Neuronal stem cell (in vitro differentiated cells): ENCODE data around the gene YPEL3.

Experiments
- DNase-seq: peaks from one replicate; pipeline ENCODE4 v3.0.0-alpha.2; 2013; ENCODE audit warnings: low spot score
- H2AFZ ChIP-seq: one replicate; pipeline ENCODE4 v1.6.1; 2013; ENCODE audit warnings: mild to moderate bottlenecking, low read length, inconsistent platforms
- H2AK5ac ChIP-seq: 2 replicates; pipeline ENCODE4 v1.6.1; 2013; ENCODE audit warnings: low read depth, mild to moderate bottlenecking, inconsistent platforms, low read length, moderate library complexity, mixed read lengths
- H2BK120ac ChIP-seq: 2 replicates; pipeline ENCODE4 v1.6.1; 2013; ENCODE audit warnings: low read depth, mild to moderate bottlenecking, inconsistent platforms, low read length, moderate library complexity, mixed read lengths
- H2BK12ac ChIP-seq: one replicate; pipeline ENCODE4 v1.6.1; 2013; ENCODE audit warnings: low read length, inconsistent platforms
- H2BK15ac ChIP-seq: 2 replicates; pipeline ENCODE4 v1.6.1; 2013; ENCODE audit warnings: mild to moderate bottlenecking, low read length, inconsistent platforms, mixed read lengths
- H2BK5ac ChIP-seq: one replicate; pipeline ENCODE4 v1.6.1; 2013; ENCODE audit warnings: inconsistent platforms, mild to moderate bottlenecking, low read length, moderate library complexity
- H3K14ac ChIP-seq: one replicate; pipeline ENCODE4 v1.6.1; 2013; ENCODE audit warnings: low read length, inconsistent platforms
- H3K18ac ChIP-seq: 2 replicates; pipeline ENCODE4 v1.6.1; 2013; ENCODE audit warnings: low read length, inconsistent platforms
- H3K23ac ChIP-seq: 2 replicates; pipeline ENCODE4 v1.6.1; 2013; ENCODE audit warnings: low read depth, mild to moderate bottlenecking, mixed read lengths, low read length, inconsistent platforms; ENCODE audit not compliant: poor library complexity
- H3K27ac ChIP-seq: replicated peaks from 3 replicates; pipeline ENCODE4 v1.5.1; 2013; ENCODE audit warnings: low read length, inconsistent platforms
- H3K27me3 ChIP-seq, 3 experiments: 2 replicates each; pipeline ENCODE4 v1.6.1; 2013; ENCODE audit warnings: low read length in 3 of 3, mild to moderate bottlenecking in 2 of 3, inconsistent platforms in 1 of 3, low read depth in 1 of 3, mixed read lengths in 1 of 3, moderate library complexity in 1 of 3; ENCODE audit not compliant: control insufficient read depth in 3 of 3, insufficient read depth in 3 of 3
- H3K36me3 ChIP-seq, 2 donors: replicated peaks in 1 of 2; 2 replicates each; pipeline ENCODE4 v1.6.1; 2013; ENCODE audit warnings: low read length in 2 of 2; ENCODE audit not compliant: control insufficient read depth in 2 of 2, insufficient read depth in 2 of 2
- H3K4ac ChIP-seq: 2 replicates; pipeline ENCODE4 v1.6.1; 2013; ENCODE audit warnings: inconsistent platforms, mild to moderate bottlenecking, low read length, moderate library complexity
- H3K4me1 ChIP-seq, 2 donors: 1 replicate in 1 of 2; 2 replicates in 1 of 2; pipeline ENCODE4 v1.6.1; 2013; ENCODE audit warnings: low read length in 2 of 2, low read depth in 1 of 2; ENCODE audit not compliant: control insufficient read depth in 2 of 2, insufficient read depth in 1 of 2
- H3K4me2 ChIP-seq: one replicate; pipeline ENCODE4 v1.6.1; 2013; ENCODE audit warnings: mild to moderate bottlenecking, low read length, inconsistent platforms; ENCODE audit not compliant: insufficient read depth, poor library complexity, severe bottlenecking
- H3K4me3 ChIP-seq, 2 donors: 2 replicates each; pipeline ENCODE4 v1.5.1; 2013; ENCODE audit warnings: low read length in 2 of 2, mild to moderate bottlenecking in 2 of 2, inconsistent platforms in 1 of 2, moderate library complexity in 1 of 2
- H3K79me1 ChIP-seq: one replicate; pipeline ENCODE4 v1.6.1; 2013; ENCODE audit warnings: low read depth, mild to moderate bottlenecking, inconsistent platforms, low read length, moderate library complexity
- H3K9ac ChIP-seq: one replicate; pipeline ENCODE4 v1.6.1; 2013; ENCODE audit warnings: mild to moderate bottlenecking, low read depth, low read length, inconsistent platforms; ENCODE audit not compliant: poor library complexity
- H3K9me3 ChIP-seq, 2 donors: replicated peaks in 1 of 2; 2 replicates each; pipeline versions ENCODE3 to v1.6.1; 2013; ENCODE audit warnings: low read length in 2 of 2, mild to moderate bottlenecking in 2 of 2, inconsistent platforms in 1 of 2, low read depth in 1 of 2, mixed read lengths in 1 of 2, moderate library complexity in 1 of 2; ENCODE audit not compliant: control insufficient read depth in 2 of 2, insufficient read depth in 1 of 2
- H4K8ac ChIP-seq: one replicate; pipeline ENCODE4 v1.6.1; 2013; ENCODE audit warnings: low read depth, mild to moderate bottlenecking, inconsistent platforms, low read length, moderate library complexity
- H4K91ac ChIP-seq: one replicate; pipeline ENCODE4 v1.6.1; 2013; ENCODE audit warnings: low read length, low read depth, mild to moderate bottlenecking, inconsistent platforms; ENCODE audit not compliant: poor library complexity
- WGBS, 2 donors: extraction: QIAGEN DNeasy Blood & Tissue Kit; methylation state at CpG; one replicate each; pipeline ENCODE4 v1.1.7; 2013; ENCODE audit warnings: missing lambda C conversion rate in 2 of 2, mixed read lengths in 1 of 2; ENCODE audit not compliant: insufficient read length in 2 of 2, insufficient replicate concordance in 1 of 2; ENCODE audit errors: extremely low coverage in 2 of 2; 5-methylcytosine and 5-hydroxymethylcytosine counted together

Gene YPEL3

DNA sequence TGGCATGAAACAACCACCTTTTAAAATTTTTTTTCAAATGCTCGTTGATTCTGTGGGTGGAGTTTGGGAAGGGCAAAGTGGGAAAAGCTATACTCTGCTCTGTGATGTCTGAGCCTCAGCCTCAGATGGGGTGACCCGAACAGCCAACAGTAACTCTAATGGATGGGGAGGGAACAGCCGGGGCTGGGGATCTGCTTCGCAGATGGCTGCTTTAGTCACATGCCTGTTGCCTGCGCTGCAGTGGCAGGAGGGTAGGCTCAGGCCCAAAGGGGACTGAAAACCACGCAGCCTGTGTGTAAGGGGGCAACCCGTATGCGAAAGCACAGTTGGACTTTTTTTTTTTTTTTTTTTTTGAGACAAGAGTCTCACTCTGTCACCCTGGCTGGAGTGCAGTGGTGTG lies 41.9 kb upstream of the YPEL3 start:
- DNase-seq = no peak
- H2AFZ ChIP-seq = peak overlapping the region; percentile 76

DNA sequence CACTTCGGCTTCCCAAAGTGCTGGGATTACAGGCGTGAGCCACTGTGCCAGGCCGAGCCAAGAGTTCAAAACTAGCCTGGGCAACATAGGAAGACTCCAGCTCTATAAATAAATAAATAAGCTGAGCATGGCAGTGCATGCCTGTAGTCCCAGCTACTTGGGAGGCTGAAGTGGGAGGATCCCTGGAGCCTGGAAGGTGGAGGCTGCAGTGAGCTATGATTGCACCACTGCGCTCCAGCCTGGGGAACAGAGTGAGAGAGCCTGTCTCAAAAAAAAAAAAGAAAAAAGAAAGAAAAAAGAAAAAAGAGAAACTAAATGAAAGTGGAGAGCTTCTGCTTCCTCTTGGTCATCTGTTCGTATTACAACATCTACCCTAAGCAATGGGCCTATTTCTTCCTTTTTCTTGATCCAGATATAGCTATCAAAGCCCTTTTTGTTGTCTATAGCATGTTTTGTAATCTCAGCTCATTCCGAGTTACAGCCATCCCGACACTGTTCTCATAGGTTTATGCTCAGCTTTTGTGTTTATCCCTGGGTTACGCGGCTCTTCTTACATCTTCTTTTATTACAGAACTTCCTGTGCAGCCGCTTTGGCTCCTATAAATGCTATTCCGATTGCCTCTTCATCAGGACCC lies 41.1 kb upstream of the YPEL3 start:
- Histone ChIP-seq H2BK15ac (peak overlapping the region; percentile 58), H3K14ac (no peak overlapping the region), H3K27ac (no peak overlapping the region), H2BK5ac (no peak overlapping the region), H3K18ac (no peak overlapping the region), H4K8ac (no peak overlapping the region), H3K23ac (no peak overlapping the region), H3K4me1 (peaks cover 0 to 4% of the 10 kb centered on the region in 2 donors), H3K79me1 (peaks cover 2% of the 10 kb centered on the region), H3K4me2 (no peak overlapping the region), H2AFZ (peak overlapping the region; percentile 74), H3K36me3 (no peaks in the 10 kb centered on the region), H2AK5ac (no peak overlapping the region), H4K91ac (no peak overlapping the region), H3K27me3 (no peaks in the 10 kb centered on the region), H2BK120ac (no peak overlapping the region), H2BK12ac (no peak overlapping the region), H3K9me3 (no peaks in the 10 kb centered on the region), H3K9ac (no peak overlapping the region), H3K4me3 (no peak overlapping the region), H3K4ac (no peak overlapping the region)
- WGBS, 2 donors = no CpG with 5 or more reads among the region's 11 CpGs
- no peak for DNase-seq

More for the DNA sequence above, 41.9 kb upstream of the YPEL3 start:
- Histone ChIP-seq H2AK5ac (no peak overlapping the region), H2BK5ac (no peak overlapping the region), H2BK12ac (no peak overlapping the region), H3K9ac (no peak overlapping the region), H3K79me1 (peaks cover 2% of the 10 kb centered on the region), H3K4me3 (no peak overlapping the region), H3K36me3 (no peaks in the 10 kb centered on the region), H3K4ac (no peak overlapping the region), H2BK120ac (no peak overlapping the region), H3K9me3 (no peaks in the 10 kb centered on the region), H3K14ac (no peak overlapping the region), H3K18ac (no peak overlapping the region), H3K27me3 (no peaks in the 10 kb centered on the region), H4K8ac (no peak overlapping the region), H3K4me1 (peaks cover 0 to 4% of the 10 kb centered on the region in 2 donors), H3K23ac (no peak overlapping the region), H3K4me2 (no peak overlapping the region), H2BK15ac (no peak overlapping the region), H4K91ac (no peak overlapping the region), H3K27ac (no peak overlapping the region)
- no CpG with 5 or more reads among the region's 8 CpGs for WGBS, 2 donors

DNA sequence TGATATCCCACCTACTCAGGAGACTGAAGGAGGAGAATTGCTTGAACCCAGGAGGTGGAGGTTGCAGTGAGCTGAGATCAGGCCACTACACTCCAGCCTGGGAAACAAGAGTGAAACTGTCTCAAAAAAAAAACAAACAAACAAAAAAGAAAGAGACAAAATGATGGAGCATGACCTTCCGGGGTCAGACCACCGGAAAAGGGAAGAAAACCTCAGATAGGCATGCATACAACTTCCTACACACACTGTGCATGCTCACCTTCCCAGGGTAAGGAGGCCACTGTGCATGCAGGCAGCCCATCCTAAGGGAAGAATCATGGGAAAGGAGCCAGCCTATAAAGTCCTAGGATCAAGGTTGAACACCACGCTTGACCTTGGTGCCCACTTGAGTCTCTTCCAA lies 36.6 kb upstream of the YPEL3 start:
- Histone ChIP-seq H3K36me3 (peaks cover 0 to 2% of the 10 kb centered on the region in 2 donors), H3K4ac (no peak overlapping the region), H4K91ac (no peak overlapping the region), H3K4me1 (peaks cover 0 to under 1% of the 10 kb centered on the region in 2 donors), H3K9me3 (no peaks in the 10 kb centered on the region), H3K23ac (no peak overlapping the region), H2AK5ac (no peak overlapping the region), H2BK5ac (no peak overlapping the region), H3K4me3 (no peak overlapping the region), H2BK120ac (no peak overlapping the region), H3K9ac (no peak overlapping the region), H3K27me3 (no peaks in the 10 kb centered on the region), H3K18ac (no peak overlapping the region), H3K27ac (no peak overlapping the region), H2BK15ac (no peak overlapping the region), H3K79me1 (no peaks in the 10 kb centered on the region), H3K14ac (no peak overlapping the region), H4K8ac (no peak overlapping the region), H3K4me2 (no peak overlapping the region), H2AFZ (no peak overlapping the region), H2BK12ac (no peak overlapping the region)
- no peak for DNase-seq
- whole genome bisulfite sequencing, 2 donors = no CpG with 5 or more reads among the region's 3 CpGs

DNA sequence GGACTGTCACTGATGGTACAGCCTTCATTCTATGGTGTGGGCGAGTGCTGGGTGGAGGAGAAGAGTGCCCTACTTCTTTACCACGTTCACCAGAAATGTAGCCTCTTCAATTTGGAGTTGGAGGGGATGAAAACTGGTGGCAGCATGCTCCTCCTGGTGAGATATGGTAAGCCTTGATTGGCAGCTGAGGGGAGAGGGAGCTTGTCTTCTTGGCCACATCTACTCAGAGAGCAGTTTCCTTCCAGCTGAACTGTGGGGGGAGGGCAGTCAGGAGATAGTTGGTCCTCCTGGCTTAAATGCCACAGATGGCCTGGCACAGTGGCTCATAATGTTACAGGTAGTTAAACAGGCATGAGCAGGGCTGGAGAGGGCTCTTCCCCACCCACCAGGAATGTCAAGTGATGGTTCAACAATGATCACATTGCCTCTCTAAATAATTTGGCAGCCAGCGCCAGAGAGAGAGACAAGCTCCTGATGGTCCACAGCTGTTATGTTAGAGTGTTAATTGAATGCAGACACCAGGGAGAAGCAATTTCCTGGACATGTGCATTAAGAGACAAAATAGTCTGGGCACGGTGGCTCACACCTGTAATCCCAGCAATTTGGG lies 36.0 kb upstream of the YPEL3 start:
- H3K79me1 ChIP-seq = no peaks in the 10 kb centered on the region
- H3K18ac ChIP-seq = no peak overlapping the region
- H3K27me3 ChIP-seq = no peaks in the 10 kb centered on the region
- no peak overlapping the region for H2AFZ ChIP-seq
- no peaks in the 10 kb centered on the region for H3K9me3 ChIP-seq
- H2BK120ac ChIP-seq = no peak overlapping the region
- peak overlapping the region; percentile 4 for H2BK15ac ChIP-seq
- no peak overlapping the region for H3K14ac ChIP-seq
- H3K23ac ChIP-seq = no peak overlapping the region
- H3K4me2 ChIP-seq = no peak overlapping the region
- no peak overlapping the region for H3K4me3 ChIP-seq
- no peak overlapping the region for H3K27ac ChIP-seq
- no peak overlapping the region for H2BK12ac ChIP-seq
- DNase-seq = no peak
- no CpG with 5 or more reads among the region's 4 CpGs for WGBS, 2 donors
- H3K9ac ChIP-seq = no peak overlapping the region
- no peak overlapping the region for H4K91ac ChIP-seq
- H4K8ac ChIP-seq = no peak overlapping the region
- no peak overlapping the region for H3K4ac ChIP-seq
- no peaks in the 10 kb centered on the region for H3K4me1 ChIP-seq
- peaks cover 0 to 2% of the 10 kb centered on the region in 2 donors for H3K36me3 ChIP-seq
- H2AK5ac ChIP-seq = no peak overlapping the region
- no peak overlapping the region for H2BK5ac ChIP-seq
